ENCODE measurements around the gene ZFPM1. TPM values are rescaled to one million over a fixed set of nuclear protein-coding genes. Genes with fewer than 3 reads are reported as not detected.

Gene ZFPM1
- total RNA-seq, 1 experiment from 2014 or later = 0.75 TPM

GRCh38 chr16:88569985-88570690 lies 117.1 kb downstream of the ZFPM1 start, which contains the start of gene ZC3H18:
Gene ZC3H18, plus strand, starts transcription at chr16:88570403. Its CDS starts 6,721 bp downstream, at chr16:88577124.
- Histone ChIP-seq H3K27ac (ENCODE audit: low read length) (no peak within 1 kb of the TSS), H3K27me3 (ENCODE audit: low read length) (no peaks in the 10 kb centered on the region), H3K9me3 (ENCODE audit: low read length) (no peaks in the 10 kb centered on the region), H4K20me1 (ENCODE audit: insufficient read depth, low read depth, low read length) (peaks cover 26% of the 10 kb centered on the region), H3K4me3 (ENCODE audit: low read length) (peak within 1 kb of the TSS; percentile 99), H3K4me1 (ENCODE audit: low read length) (peaks cover 23% of the 10 kb centered on the region), H3K79me2 (ENCODE audit: low read length) (peaks cover 41% of the 10 kb centered on the region), H3K4me2 (ENCODE audit: low read depth, low read length, poor library complexity, severe bottlenecking) (peak within 1 kb of the TSS; percentile 100), H2AFZ (ENCODE audit: low read length) (peak within 1 kb of the TSS; percentile 90; the same call in 1 of the 2 replicates), H3K9ac (ENCODE audit: low read length) (peak within 1 kb of the TSS; percentile 91), H3K36me3 (ENCODE audit: insufficient read depth, low read length) (peaks cover 11% of the 10 kb centered on the region; the same call in 1 of the 2 replicates), H3K9me2 (replicated peaks; ENCODE audit: insufficient read depth, low read length) (no peaks in the 10 kb centered on the region)
- DNase-seq = peak; percentile 99

GRCh38 chr16:88570691-88571092 lies 117.6 kb downstream of the ZFPM1 start:
- H3K4me1 ChIP-seq (ENCODE audit: low read length) = peaks cover 23% of the 10 kb centered on the region
- H3K9me3 ChIP-seq (ENCODE audit: low read length) = no peaks in the 10 kb centered on the region
- H3K36me3 ChIP-seq (ENCODE audit: insufficient read depth, low read length) = peaks cover 15% of the 10 kb centered on the region; the same call in 1 of the 2 replicates
- peak overlapping the region; percentile 81 for H3K9ac ChIP-seq (ENCODE audit: low read length)
- H2AFZ ChIP-seq (ENCODE audit: low read length) = no peak overlapping the region
- H3K79me2 ChIP-seq (ENCODE audit: low read length) = peaks cover 47% of the 10 kb centered on the region
- no peak overlapping the region for H3K27ac ChIP-seq (ENCODE audit: low read length)
- no peaks in the 10 kb centered on the region for H3K27me3 ChIP-seq (ENCODE audit: low read length)
- H4K20me1 ChIP-seq (ENCODE audit: insufficient read depth, low read depth, low read length) = peaks cover 26% of the 10 kb centered on the region
- H3K9me2 ChIP-seq (replicated peaks; ENCODE audit: insufficient read depth, low read length) = no peaks in the 10 kb centered on the region
- H3K4me3 ChIP-seq (ENCODE audit: low read length) = peak overlapping the region; percentile 99
- peak; percentile 74 for DNase-seq
- H3K4me2 ChIP-seq (ENCODE audit: low read depth, low read length, poor library complexity, severe bottlenecking) = peak overlapping the region; percentile 100

GRCh38 chr16:88575251-88575650 lies 122.2 kb downstream of the ZFPM1 start:
- Histone ChIP-seq H3K4me2 (ENCODE audit: low read depth, low read length, poor library complexity, severe bottlenecking) (no peak overlapping the region), H3K79me2 (ENCODE audit: low read length) (peaks cover 89% of the 10 kb centered on the region), H3K27ac (ENCODE audit: low read length) (no peak overlapping the region), H2AFZ (ENCODE audit: low read length) (no peak overlapping the region), H4K20me1 (ENCODE audit: insufficient read depth, low read depth, low read length) (peaks cover 57% of the 10 kb centered on the region), H3K36me3 (ENCODE audit: insufficient read depth, low read length) (peaks cover 19% of the 10 kb centered on the region; the same call in 1 of the 2 replicates), H3K4me3 (ENCODE audit: low read length) (no peak overlapping the region), H3K4me1 (ENCODE audit: low read length) (peaks cover 14% of the 10 kb centered on the region), H3K9me3 (ENCODE audit: low read length) (no peaks in the 10 kb centered on the region), H3K27me3 (ENCODE audit: low read length) (no peaks in the 10 kb centered on the region), H3K9me2 (replicated peaks; ENCODE audit: insufficient read depth, low read length) (no peaks in the 10 kb centered on the region), H3K9ac (ENCODE audit: low read length) (no peak overlapping the region)
- no peak for DNase-seq

GRCh38 chr16:88576307-88576706 lies 123.2 kb downstream of the ZFPM1 start:
- Histone ChIP-seq H2AFZ (ENCODE audit: low read length) (no peak overlapping the region), H3K9ac (ENCODE audit: low read length) (no peak overlapping the region), H3K27me3 (ENCODE audit: low read length) (no peaks in the 10 kb centered on the region), H3K4me3 (ENCODE audit: low read length) (no peak overlapping the region), H3K9me2 (replicated peaks; ENCODE audit: insufficient read depth, low read length) (no peaks in the 10 kb centered on the region), H3K9me3 (ENCODE audit: low read length) (no peaks in the 10 kb centered on the region), H4K20me1 (ENCODE audit: insufficient read depth, low read depth, low read length) (peaks cover 50% of the 10 kb centered on the region), H3K36me3 (ENCODE audit: insufficient read depth, low read length) (peaks cover 19% of the 10 kb centered on the region; the same call in 1 of the 2 replicates), H3K4me2 (ENCODE audit: low read depth, low read length, poor library complexity, severe bottlenecking) (no peak overlapping the region), H3K27ac (ENCODE audit: low read length) (no peak overlapping the region), H3K79me2 (ENCODE audit: low read length) (peaks cover 91% of the 10 kb centered on the region), H3K4me1 (ENCODE audit: low read length) (peaks cover 10% of the 10 kb centered on the region)
- DNase-seq = no peak

GRCh38 chr16:88577166-88577565 lies 124.1 kb downstream of the ZFPM1 start:
- Histone ChIP-seq H3K36me3 (ENCODE audit: insufficient read depth, low read length) (peaks cover 19% of the 10 kb centered on the region; the same call in 1 of the 2 replicates), H3K79me2 (ENCODE audit: low read length) (peaks cover 88% of the 10 kb centered on the region), H4K20me1 (ENCODE audit: insufficient read depth, low read depth, low read length) (peaks cover 46% of the 10 kb centered on the region)

GRCh38 chr16:88578446-88579313 lies 125.6 kb downstream of the ZFPM1 start:
- no peak overlapping the region for H3K9ac ChIP-seq (ENCODE audit: low read length)
- no peaks in the 10 kb centered on the region for H3K27me3 ChIP-seq (ENCODE audit: low read length)
- H3K79me2 ChIP-seq (ENCODE audit: low read length) = peaks cover 87% of the 10 kb centered on the region
- H3K4me3 ChIP-seq (ENCODE audit: low read length) = no peak overlapping the region
- H3K9me3 ChIP-seq (ENCODE audit: low read length) = no peaks in the 10 kb centered on the region
- no peak overlapping the region for H2AFZ ChIP-seq (ENCODE audit: low read length)
- H3K4me1 ChIP-seq (ENCODE audit: low read length) = no peaks in the 10 kb centered on the region
- H4K20me1 ChIP-seq (ENCODE audit: insufficient read depth, low read depth, low read length) = peaks cover 43% of the 10 kb centered on the region
- DNase-seq = no peak
- H3K36me3 ChIP-seq (ENCODE audit: insufficient read depth, low read length) = peaks cover 12% of the 10 kb centered on the region; the same call in 1 of the 2 replicates
- no peak overlapping the region for H3K4me2 ChIP-seq (ENCODE audit: low read depth, low read length, poor library complexity, severe bottlenecking)
- H3K9me2 ChIP-seq (replicated peaks; ENCODE audit: insufficient read depth, low read length) = no peaks in the 10 kb centered on the region
- H3K27ac ChIP-seq (ENCODE audit: low read length) = no peak overlapping the region

More at GRCh38 chr16:88577166-88577565, 124.1 kb downstream of the ZFPM1 start:
- Histone ChIP-seq H3K4me3 (ENCODE audit: low read length) (no peak overlapping the region), H3K9me2 (replicated peaks; ENCODE audit: insufficient read depth, low read length) (no peaks in the 10 kb centered on the region), H3K27ac (ENCODE audit: low read length) (no peak overlapping the region), H3K9ac (ENCODE audit: low read length) (no peak overlapping the region), H3K9me3 (ENCODE audit: low read length) (no peaks in the 10 kb centered on the region), H3K4me2 (ENCODE audit: low read depth, low read length, poor library complexity, severe bottlenecking) (no peak overlapping the region), H3K27me3 (ENCODE audit: low read length) (no peaks in the 10 kb centered on the region), H3K4me1 (ENCODE audit: low read length) (peaks cover 2% of the 10 kb centered on the region), H2AFZ (ENCODE audit: low read length) (no peak overlapping the region)
- DNase-seq = no peak

- peaks cover 53% of the 10 kb centered on the region for H4K20me1 ChIP-seq (ENCODE audit: insufficient read depth, low read depth, low read length)
- no peak for DNase-seq
- H3K9ac ChIP-seq (ENCODE audit: low read length) = no peak overlapping the region
- H2AFZ ChIP-seq (ENCODE audit: low read length) = no peak overlapping the region
- peaks cover 6% of the 10 kb centered on the region; the same call in 1 of the 2 replicates for H3K36me3 ChIP-seq (ENCODE audit: insufficient read depth, low read length)
- H3K79me2 ChIP-seq (ENCODE audit: low read length) = peaks cover 89% of the 10 kb centered on the region
- no peak overlapping the region for H3K27ac ChIP-seq (ENCODE audit: low read length)
- no peaks in the 10 kb centered on the region for H3K27me3 ChIP-seq (ENCODE audit: low read length)
- no peaks in the 10 kb centered on the region for H3K9me2 ChIP-seq (replicated peaks; ENCODE audit: insufficient read depth, low read length)
- H3K4me2 ChIP-seq (ENCODE audit: low read depth, low read length, poor library complexity, severe bottlenecking) = no peak overlapping the region
- H3K4me3 ChIP-seq (ENCODE audit: low read length) = no peak overlapping the region
- H3K9me3 ChIP-seq (ENCODE audit: low read length) = no peaks in the 10 kb centered on the region
- no peaks in the 10 kb centered on the region for H3K4me1 ChIP-seq (ENCODE audit: low read length)
These were observed 127.3 kb downstream of the ZFPM1 start for GRCh38 chr16:88580371-88580770.

GRCh38 chr16:88581033-88581432 lies 128.0 kb downstream of the ZFPM1 start:
- Histone ChIP-seq H3K4me2 (ENCODE audit: low read depth, low read length, poor library complexity, severe bottlenecking) (no peak overlapping the region), H2AFZ (ENCODE audit: low read length) (no peak overlapping the region), H3K9ac (ENCODE audit: low read length) (no peak overlapping the region), H3K9me2 (replicated peaks; ENCODE audit: insufficient read depth, low read length) (no peaks in the 10 kb centered on the region), H3K9me3 (ENCODE audit: low read length) (no peaks in the 10 kb centered on the region), H3K27ac (ENCODE audit: low read length) (no peak overlapping the region), H3K79me2 (ENCODE audit: low read length) (peaks cover 87% of the 10 kb centered on the region), H3K4me1 (ENCODE audit: low read length) (no peaks in the 10 kb centered on the region), H4K20me1 (ENCODE audit: insufficient read depth, low read depth, low read length) (peaks cover 56% of the 10 kb centered on the region), H3K36me3 (ENCODE audit: insufficient read depth, low read length) (peaks cover 4% of the 10 kb centered on the region; the same call in 1 of the 2 replicates), H3K27me3 (ENCODE audit: low read length) (no peaks in the 10 kb centered on the region), H3K4me3 (ENCODE audit: low read length) (no peak overlapping the region)
- no peak for DNase-seq

All from Karpas-422 (cell line).